Measurements from ENCODE around the gene RPS3. TPM values are rescaled to one million over a fixed set of nuclear protein-coding genes. Genes with fewer than 3 reads are reported as not detected.
"Not testable (repeated sequence)": the region's sequence is repeated elsewhere in the genome, so short reads cannot be mapped to it uniquely, and the experiment has no call there.

RPS3 gene
- total RNA-seq, 4 donors from 2014 or later: 1,012 to 1,395 (median 1,115) TPM

DNA sequence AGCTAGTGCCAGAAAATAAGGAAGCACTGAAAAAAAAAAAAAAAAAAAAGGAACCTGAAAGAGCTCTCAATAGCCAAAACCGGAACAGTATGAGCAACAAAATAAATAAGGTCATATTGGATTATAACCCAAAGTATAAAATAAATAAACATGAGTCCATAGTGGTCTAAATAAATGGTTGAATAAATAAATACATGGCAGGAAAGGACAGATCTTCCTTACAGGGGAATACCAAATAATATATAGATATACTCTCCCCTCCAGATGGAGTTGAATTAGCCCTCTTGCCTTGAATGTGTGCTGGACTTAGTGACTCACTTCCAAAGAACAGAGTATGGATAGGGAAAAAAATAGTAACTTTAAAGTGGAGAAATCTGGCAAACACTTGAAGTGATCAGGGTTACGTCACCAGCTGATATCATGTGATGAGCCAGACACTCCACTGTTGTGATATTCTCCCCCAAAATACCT, 33.6 kb upstream of the RPS3 start:
- 39 to 54% methylated on average over 2 of the region's 2 CpGs for WGBS, 2 donors
- Histone ChIP-seq H3K4me1 (peaks cover 0 to 5% (median 0%) of the 10 kb centered on the region in 4 donors), H3K36me3 (no peaks in the 10 kb centered on the region), H3K27ac (peak overlapping the region in 1 of 4 donors; percentile 51), H3K9me3 (peaks cover 0 to 14% (median 0%) of the 10 kb centered on the region in 4 donors), H3K27me3 (no peaks in the 10 kb centered on the region), H3K4me3 (no peak overlapping the region)
- DNase-seq (ENCODE audit: low spot score in 2 of 2): no peak
- TF ChIP-seq POLR2A (IDR thresholded peaks at IDR 0.05) (no peak), EP300 (IDR thresholded peaks at IDR 0.05) (no peak)
- TF ChIP-seq, protein P1, sequence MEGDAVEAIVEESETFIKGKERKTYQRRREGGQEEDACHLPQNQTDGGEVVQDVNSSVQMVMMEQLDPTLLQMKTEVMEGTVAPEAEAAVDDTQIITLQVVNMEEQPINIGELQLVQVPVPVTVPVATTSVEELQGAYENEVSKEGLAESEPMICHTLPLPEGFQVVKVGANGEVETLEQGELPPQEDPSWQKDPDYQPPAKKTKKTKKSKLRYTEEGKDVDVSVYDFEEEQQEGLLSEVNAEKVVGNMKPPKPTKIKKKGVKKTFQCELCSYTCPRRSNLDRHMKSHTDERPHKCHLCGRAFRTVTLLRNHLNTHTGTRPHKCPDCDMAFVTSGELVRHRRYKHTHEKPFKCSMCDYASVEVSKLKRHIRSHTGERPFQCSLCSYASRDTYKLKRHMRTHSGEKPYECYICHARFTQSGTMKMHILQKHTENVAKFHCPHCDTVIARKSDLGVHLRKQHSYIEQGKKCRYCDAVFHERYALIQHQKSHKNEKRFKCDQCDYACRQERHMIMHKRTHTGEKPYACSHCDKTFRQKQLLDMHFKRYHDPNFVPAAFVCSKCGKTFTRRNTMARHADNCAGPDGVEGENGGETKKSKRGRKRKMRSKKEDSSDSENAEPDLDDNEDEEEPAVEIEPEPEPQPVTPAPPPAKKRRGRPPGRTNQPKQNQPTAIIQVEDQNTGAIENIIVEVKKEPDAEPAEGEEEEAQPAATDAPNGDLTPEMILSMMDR (IDR thresholded peaks at IDR 0.05): no peak

DNA sequence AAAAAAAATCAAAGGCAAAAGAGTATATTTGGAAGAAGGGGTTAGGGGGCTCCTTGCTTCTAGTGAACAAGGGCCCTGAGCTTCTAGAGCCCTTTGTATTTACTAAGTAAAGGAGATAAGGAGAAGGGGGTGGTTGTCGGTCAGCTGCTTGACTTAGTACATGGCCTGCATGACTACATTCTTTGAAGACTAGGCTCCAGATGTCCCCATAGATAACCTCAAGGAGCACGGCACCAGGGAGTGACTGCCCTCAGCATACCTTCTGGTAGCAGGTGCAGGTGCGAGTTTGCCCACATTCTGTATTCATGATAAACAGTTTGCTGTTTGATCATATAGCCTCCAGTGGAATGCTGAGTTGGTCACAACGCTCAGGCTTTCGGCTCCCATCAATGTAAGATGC, 32.5 kb upstream of the RPS3 start:
- not testable (repeated sequence) for H3K4me3 ChIP-seq; H3K36me3 ChIP-seq; H3K27ac ChIP-seq; H3K27me3 ChIP-seq; DNase-seq (ENCODE audit: low spot score in 2 of 2)
- 87 to 92% methylated on average over 5 of the region's 5 CpGs for WGBS, 2 donors
- Histone ChIP-seq H3K4me1 (peaks cover 0 to 10% (median 0%) of the 10 kb centered on the region in 4 donors), H3K9me3 (peaks cover 0 to 14% (median 0%) of the 10 kb centered on the region in 4 donors)

DNA sequence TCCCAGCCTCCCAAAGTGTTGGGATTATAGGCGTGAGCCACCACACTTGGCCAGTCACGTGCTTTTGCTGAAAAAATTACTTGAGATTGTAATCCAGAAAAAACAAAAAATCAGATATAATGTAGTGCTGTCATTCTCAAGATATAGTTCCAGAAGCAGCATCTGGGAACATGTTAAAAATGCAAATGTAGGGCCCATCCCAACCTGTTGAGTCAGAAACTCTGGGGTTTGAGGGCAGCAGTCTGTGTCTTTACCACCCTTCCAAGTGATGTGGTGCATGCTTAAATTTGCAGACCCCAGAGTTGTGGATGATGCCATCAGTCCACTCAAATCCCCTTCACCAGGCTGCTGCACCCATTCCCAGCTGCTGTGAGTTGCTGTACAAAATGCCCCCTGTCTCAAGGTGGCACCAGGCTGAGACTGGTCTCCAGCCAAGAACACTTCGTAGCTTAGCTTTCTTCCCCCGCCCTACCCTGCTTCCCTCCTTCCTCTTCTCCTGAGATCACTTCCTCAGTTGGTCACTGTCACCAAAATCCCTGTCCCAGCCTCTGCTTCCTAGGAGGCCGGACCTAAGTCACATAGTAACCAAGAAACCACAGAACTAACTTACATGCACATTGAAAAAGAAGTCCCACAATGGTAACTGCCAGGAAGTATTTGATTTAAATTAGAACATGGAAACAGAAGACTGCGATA, 29.6 kb upstream of the RPS3 start:
- TF ChIP-seq POLR2A (IDR thresholded peaks at IDR 0.05) (no peak), EP300 (IDR thresholded peaks at IDR 0.05) (no peak)
- TF ChIP-seq, protein P1 (IDR thresholded peaks at IDR 0.05): no peak
- peaks cover 0 to 14% (median 0%) of the 10 kb centered on the region in 4 donors for H3K9me3 ChIP-seq
- H3K4me3 ChIP-seq: no peak overlapping the region
- no peaks in the 10 kb centered on the region for H3K27me3 ChIP-seq
- peaks cover 0 to 21% (median 0%) of the 10 kb centered on the region in 4 donors for H3K4me1 ChIP-seq
- WGBS, 2 donors: 81 to 83% methylated on average over 6 of the region's 6 CpGs
- DNase-seq (ENCODE audit: low spot score in 2 of 2): no peak
- no peaks in the 10 kb centered on the region for H3K36me3 ChIP-seq
- H3K27ac ChIP-seq: no peak overlapping the region

DNA sequence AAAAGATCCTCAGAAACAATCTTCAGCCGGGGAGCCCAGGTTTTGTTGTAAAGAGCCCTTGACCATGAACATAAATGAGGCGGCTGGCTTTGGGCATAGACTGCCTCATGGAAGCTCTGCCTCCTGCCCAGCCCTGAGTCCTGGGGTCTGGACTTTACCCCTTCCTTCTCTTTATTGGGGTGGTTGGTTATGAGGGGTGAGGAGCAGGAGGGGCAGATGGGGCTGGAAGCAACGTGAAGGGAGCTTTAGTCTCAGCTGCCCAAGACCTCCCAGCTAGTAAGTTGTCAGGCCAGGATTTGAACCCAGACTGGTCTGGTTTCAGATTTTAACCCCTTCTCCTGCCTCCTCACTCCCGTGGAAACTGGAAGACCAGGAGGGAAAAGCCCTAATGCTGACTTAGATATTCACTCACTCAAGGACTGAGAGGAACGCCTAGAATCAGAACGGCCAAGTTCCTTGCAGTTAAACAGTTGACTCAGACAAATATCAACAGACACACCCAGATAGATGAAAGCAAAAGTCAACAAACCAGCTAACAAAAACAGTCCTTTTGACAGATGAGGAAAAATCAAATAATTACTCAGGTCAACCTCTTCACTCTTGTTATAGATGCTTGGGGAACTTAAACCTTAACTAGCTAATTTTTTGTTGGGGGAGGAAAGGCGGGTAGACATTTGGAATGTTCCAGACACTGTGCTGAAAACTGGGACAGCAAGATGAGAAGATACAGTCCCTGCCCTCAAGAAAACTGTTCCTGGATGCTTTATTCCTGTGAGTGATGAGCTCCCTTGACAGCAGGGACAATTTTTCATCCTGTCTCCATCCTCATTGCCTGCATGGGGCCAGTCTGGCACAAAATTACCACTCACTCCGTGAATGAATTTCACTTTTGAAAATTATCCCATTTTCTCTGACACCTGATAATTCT, 27.1 kb upstream of the RPS3 start:
- Histone ChIP-seq H3K4me1 (peaks cover 0 to 17% (median 0%) of the 10 kb centered on the region in 4 donors), H3K36me3 (no peaks in the 10 kb centered on the region), H3K9me3 (peaks cover 0 to 14% (median 0%) of the 10 kb centered on the region in 4 donors), H3K27ac (peak overlapping the region in 3 of 4 donors; percentile 2 to 70 (median 64)), H3K27me3 (no peaks in the 10 kb centered on the region), H3K4me3 (no peak overlapping the region)
- no peak for DNase-seq (ENCODE audit: low spot score in 2 of 2)
- 50 to 58% methylated on average over 8 of the region's 8 CpGs for WGBS, 2 donors
- TF ChIP-seq, protein P1 (IDR thresholded peaks at IDR 0.05): no peak
- TF ChIP-seq POLR2A (IDR thresholded peaks at IDR 0.05): no peak
- no peak for TF ChIP-seq EP300 (IDR thresholded peaks at IDR 0.05)

DNA sequence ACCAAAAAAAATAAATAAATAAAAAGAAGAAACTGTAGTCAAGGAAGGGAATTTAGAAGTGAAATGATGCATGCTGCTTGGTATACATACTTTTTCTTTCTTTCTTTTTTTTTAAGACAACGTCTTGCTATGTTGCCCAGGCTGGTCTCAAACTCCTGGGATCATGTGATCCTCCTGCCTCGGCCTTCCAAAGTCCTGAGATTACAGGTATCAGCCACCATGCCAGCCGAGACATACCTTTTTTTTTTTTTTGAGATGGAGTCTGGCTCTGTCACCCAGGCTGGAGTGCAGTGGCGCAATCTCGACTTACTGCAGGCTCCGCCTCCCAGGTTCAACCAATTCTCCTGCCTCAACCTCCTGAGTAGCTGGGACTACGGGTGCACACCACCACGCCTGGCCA, 26.1 kb upstream of the RPS3 start:
- no peak for TF ChIP-seq POLR2A (IDR thresholded peaks at IDR 0.05)
- TF ChIP-seq, protein P1 (IDR thresholded peaks at IDR 0.05): no peak
- TF ChIP-seq EP300 (IDR thresholded peaks at IDR 0.05): no peak
- WGBS, 2 donors: 89 to 92% methylated on average over 8 of the region's 8 CpGs
- H3K9me3 ChIP-seq: peaks cover 0 to 14% (median 0%) of the 10 kb centered on the region in 4 donors

More for the DNA sequence above, 26.1 kb upstream of the RPS3 start:
- Histone ChIP-seq H3K27ac (no peak overlapping the region), H3K4me1 (peaks cover 0 to 17% (median 0%) of the 10 kb centered on the region in 4 donors), H3K36me3 (no peaks in the 10 kb centered on the region), H3K27me3 (no peaks in the 10 kb centered on the region), H3K4me3 (no peak overlapping the region)
- DNase-seq (ENCODE audit: low spot score in 2 of 2): no peak
